Activated CD4-positive, alpha-beta memory T cell treated with anti-CD3 and anti-CD28 coated beads, Interleukin-2, amount 10 ng/mL, durations not matched to agents 7 days and 5 days (primary cell): ENCODE measurements around the gene ROGDI. TPM values are rescaled to one million over a fixed set of nuclear protein-coding genes. Genes with fewer than 3 reads are reported as not detected.

ENCODE experiments used
- CTCF ChIA-PET: fragments of 350-600 bp; sonication (Branson Sonifier 250); formaldehyde crosslinking; loops from one replicate; lab custom pipeline; 2021; ENCODE audit warnings: antibody characterized with exemption, inconsistent platforms; lab: Charles Lee
- POLR2A ChIA-PET: fragments of 350-600 bp; sonication (Branson Sonifier 250); formaldehyde crosslinking; loops from one replicate; lab custom pipeline; 2021; ENCODE audit warnings: antibody characterized with exemption; lab: Charles Lee
- DNase-seq: peaks from one replicate; pipeline ENCODE4 v3.0.0-alpha.2; 2020
- H3K27ac Mint-ChIP-seq: one replicate; pipeline ENCODE4 v1.8.0; 2021; ENCODE audit warnings: mild to moderate bottlenecking, mixed read lengths
- H3K27me3 Mint-ChIP-seq: one replicate; pipeline ENCODE4 v1.8.0; 2021; ENCODE audit warnings: mixed read lengths
- H3K36me3 Mint-ChIP-seq: one replicate; pipeline ENCODE4 v1.8.0; 2021; ENCODE audit warnings: low read depth, mixed read lengths
- H3K4me1 Mint-ChIP-seq: one replicate; pipeline ENCODE4 v1.8.0; 2021; ENCODE audit warnings: mixed read lengths
- H3K4me3 Mint-ChIP-seq: one replicate; pipeline ENCODE4 v1.8.0; 2021; ENCODE audit warnings: mild to moderate bottlenecking, mixed read lengths
- H3K9me3 Mint-ChIP-seq: one replicate; pipeline ENCODE4 v1.8.0; 2021; ENCODE audit warnings: mixed read lengths
- total RNA-seq, 2 experiments: library from RNA; stranded (reverse); gene quantifications; one replicate each; pipeline ENCODE4 v1.2.3, GENCODE V29; 2021

The ROGDI gene
- total RNA-seq, 2 experiments from 2014 or later, result 5.9 to 6.9 TPM

DNA sequence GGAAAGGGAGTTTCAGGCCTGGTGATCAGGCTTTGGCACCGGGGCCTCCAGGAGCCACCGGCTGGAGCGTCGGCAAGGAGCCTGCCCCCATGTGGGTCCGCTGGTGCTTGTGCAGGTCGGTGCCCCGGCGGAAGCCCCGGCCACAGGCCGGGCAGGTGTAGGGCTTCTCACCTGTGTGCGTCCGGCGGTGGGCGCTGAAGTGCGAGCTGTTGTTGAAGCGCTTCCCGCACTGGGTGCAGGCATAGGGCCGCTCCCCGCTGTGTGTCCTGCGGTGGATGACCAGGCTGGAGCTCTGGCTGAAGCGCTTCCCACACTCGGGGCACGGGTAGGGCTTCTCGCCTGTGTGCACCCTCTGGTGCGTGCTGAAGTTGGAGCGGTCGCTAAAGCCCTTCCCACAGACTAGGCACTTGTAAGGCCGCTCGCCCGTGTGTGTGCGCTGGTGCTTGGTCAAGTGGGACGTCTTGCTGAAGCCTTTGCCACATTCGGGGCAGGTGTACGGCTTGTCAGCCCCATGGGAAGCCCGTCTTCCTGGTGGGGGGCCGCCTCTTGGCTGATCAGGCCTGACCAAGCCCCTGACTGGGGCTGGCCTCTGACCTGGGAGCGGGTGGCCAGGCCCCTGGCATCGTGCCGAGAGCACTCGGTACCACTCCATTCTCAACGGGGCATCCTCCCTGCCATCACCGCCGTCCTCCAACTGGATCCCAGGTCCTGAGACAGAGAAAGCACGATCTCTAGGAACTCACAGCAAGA, 49.9 kb downstream of the ROGDI start:
- Mint-ChIP-seq H3K36me3 (peaks cover 30% of the 10 kb centered on the region), H3K27me3 (no peaks in the 10 kb centered on the region), H3K9me3 (peaks cover 4% of the 10 kb centered on the region), H3K27ac (no peak overlapping the region), H3K4me3 (no peak overlapping the region), H3K4me1 (peaks cover 4% of the 10 kb centered on the region)
- CTCF ChIA-PET, result no interaction called here
- DNase-seq, result no peak
- POLR2A ChIA-PET, result interaction anchor here (1.8 kb wide), 1 partner anchor 18 kb away, joined by 4 read pairs; the partner anchor contains the start of genes ANKS3 and DNAAF8

DNA sequence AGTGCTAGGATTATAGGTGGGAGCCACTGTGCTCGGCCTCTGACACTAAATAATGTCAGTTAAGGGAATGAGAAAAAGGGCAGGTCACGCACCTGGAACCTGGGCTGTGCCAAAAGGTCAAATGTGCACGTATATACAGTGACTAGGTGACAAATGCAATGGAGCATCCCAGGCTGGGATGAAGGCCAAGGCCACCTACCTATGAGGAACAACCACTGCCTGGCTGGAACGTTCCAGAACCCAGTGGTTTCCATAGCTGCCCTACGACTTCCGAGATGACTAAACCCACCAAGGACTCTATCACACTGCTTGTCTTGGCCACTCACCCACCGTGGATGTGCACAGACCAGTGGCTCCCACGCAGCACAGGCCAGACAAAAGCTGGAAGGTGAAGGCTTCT, 51.5 kb downstream of the ROGDI start:
- H3K27me3 Mint-ChIP-seq, result no peaks in the 10 kb centered on the region
- H3K27ac Mint-ChIP-seq, result no peak overlapping the region
- peaks cover 4% of the 10 kb centered on the region for H3K9me3 Mint-ChIP-seq
- H3K4me3 Mint-ChIP-seq, result no peak overlapping the region
- H3K36me3 Mint-ChIP-seq, result peaks cover 24% of the 10 kb centered on the region
- peaks cover 4% of the 10 kb centered on the region for H3K4me1 Mint-ChIP-seq
- POLR2A ChIA-PET, result interaction anchor here (1.8 kb wide), 1 partner anchor 17 kb away, joined by 4 read pairs; the partner anchor contains the start of genes ANKS3 and DNAAF8
- no peak for DNase-seq
- CTCF ChIA-PET, result no interaction called here

DNA sequence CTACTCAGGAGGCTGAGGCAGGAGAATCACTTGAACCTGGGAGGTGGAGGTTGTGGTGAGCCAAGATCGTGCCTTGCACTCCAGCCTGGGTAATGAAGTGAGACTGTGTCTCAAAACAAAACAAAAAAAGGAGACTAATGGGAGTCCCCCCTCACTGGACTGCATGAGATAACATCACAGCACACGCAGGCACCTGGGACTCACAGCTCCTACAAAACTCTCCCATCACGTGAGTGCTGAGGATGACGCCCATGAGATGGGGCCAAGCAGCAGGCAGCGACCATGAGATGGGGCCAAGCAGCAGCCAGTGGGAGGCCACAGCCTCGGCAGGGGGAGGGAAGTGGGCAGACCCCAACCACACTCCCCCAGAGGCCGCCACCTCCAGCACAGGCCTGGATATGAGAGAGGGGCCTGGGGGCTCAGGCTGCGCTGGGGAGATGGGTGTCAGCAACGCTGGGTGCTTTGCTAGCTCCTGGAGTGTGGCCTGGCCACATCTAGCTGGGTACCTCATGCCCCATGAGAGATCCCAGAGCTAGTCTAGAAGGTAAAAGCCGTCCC, 52.7 kb downstream of the ROGDI start:
- H3K4me1 Mint-ChIP-seq, result peaks cover 4% of the 10 kb centered on the region
- H3K4me3 Mint-ChIP-seq, result no peak overlapping the region
- ChIA-PET CTCF (no interaction called here), POLR2A (no interaction called here)
- DNase-seq, result no peak
- H3K27ac Mint-ChIP-seq, result no peak overlapping the region
- H3K9me3 Mint-ChIP-seq, result no peaks in the 10 kb centered on the region
- H3K36me3 Mint-ChIP-seq, result peaks cover 12% of the 10 kb centered on the region
- H3K27me3 Mint-ChIP-seq, result no peaks in the 10 kb centered on the region

DNA sequence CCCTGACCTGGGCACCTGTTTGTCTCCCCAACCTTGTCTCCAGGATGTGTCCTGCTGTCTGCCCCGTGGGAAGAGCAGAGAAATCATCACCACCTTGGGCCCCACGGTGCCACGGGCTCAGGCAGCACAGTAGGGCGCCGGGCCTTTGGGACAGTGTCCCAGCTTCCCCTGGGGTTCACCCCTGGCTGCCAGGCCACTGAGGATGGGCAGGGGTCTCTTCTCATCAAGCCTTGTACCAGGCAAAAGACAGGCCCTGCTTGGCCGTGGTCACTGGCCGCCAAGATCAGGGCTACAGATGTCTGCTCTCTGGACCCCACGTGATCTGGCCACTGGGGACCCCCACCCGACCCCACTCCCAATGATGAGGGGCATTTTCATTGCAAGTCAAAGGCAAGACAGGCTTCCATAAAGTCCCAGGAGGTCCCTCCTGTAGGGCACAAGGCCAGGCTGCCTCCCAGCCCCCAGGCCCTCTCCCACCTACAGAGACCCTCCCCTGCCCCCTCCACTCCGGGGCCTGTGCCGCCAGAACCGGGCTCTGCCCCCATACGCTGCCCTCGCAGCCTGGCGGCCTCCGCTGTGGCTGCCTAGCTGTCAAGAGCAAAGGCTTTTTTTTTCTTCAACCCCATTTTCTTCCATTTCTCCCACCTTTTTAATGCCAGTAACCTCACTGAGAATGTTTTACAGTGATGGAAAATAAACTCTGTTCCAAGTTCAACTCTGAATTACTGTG, 53.6 kb downstream of the ROGDI start:
- no peaks in the 10 kb centered on the region for H3K9me3 Mint-ChIP-seq
- peaks cover 4% of the 10 kb centered on the region for H3K4me1 Mint-ChIP-seq
- H3K27me3 Mint-ChIP-seq, result no peaks in the 10 kb centered on the region
- POLR2A ChIA-PET, result interaction anchor here (2.9 kb wide), 1 partner anchor 14 kb away, joined by 9 read pairs; the partner anchor contains the start of genes ANKS3 and DNAAF8
- CTCF ChIA-PET, result no interaction called here
- peaks cover 11% of the 10 kb centered on the region for H3K36me3 Mint-ChIP-seq
- H3K27ac Mint-ChIP-seq, result no peak overlapping the region
- DNase-seq, result no peak
- H3K4me3 Mint-ChIP-seq, result no peak overlapping the region

DNA sequence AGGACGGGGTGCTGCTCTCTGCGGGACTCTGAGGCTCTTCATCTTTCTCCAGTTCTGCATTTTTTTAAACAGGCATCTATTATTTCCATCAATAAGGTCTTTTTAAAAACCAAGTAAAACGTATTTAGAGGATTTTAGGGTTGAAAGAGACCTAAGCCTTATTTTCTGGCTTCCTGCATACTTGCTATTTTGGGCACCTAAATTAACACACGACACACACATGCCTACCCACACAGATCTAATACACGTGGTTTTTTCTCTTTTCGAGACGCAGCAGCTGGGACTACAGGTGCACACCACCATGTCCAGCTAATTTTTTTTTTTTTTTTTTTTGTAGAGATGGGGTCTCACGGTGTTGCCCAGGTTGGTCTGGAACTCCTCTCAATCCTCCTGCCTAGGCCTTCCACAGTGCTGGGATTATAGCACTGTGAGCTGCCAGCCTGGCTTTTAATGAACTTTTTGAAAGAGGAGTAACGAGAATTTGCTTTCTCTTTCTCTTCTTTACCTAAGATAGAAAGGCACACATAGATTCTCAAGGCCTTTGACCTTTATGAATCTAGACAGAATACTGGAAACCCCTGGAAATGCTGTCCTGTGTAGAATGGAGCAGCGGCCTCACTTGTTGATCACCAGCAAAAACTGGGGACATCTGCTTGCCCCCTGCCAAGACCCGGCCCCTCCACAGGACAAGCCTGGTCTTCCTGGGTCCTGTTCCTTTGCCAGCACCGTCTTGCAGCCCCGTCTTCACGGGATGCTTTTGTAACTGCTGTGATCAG, 54.3 kb downstream of the ROGDI start:
- Mint-ChIP-seq H3K27me3 (no peaks in the 10 kb centered on the region), H3K36me3 (peaks cover 8% of the 10 kb centered on the region), H3K4me1 (peaks cover 10% of the 10 kb centered on the region), H3K9me3 (no peaks in the 10 kb centered on the region), H3K4me3 (no peak overlapping the region), H3K27ac (no peak overlapping the region)
- DNase-seq, result no peak
- ChIA-PET CTCF (interaction anchor here (1.5 kb wide), 1 partner anchor 14 kb away, joined by 3 read pairs; the partner anchor contains the start of gene ANKS3), POLR2A (interaction anchor here (2.9 kb wide), 1 partner anchor 13 kb away, joined by 9 read pairs; the partner anchor contains the start of genes ANKS3 and DNAAF8)

DNA sequence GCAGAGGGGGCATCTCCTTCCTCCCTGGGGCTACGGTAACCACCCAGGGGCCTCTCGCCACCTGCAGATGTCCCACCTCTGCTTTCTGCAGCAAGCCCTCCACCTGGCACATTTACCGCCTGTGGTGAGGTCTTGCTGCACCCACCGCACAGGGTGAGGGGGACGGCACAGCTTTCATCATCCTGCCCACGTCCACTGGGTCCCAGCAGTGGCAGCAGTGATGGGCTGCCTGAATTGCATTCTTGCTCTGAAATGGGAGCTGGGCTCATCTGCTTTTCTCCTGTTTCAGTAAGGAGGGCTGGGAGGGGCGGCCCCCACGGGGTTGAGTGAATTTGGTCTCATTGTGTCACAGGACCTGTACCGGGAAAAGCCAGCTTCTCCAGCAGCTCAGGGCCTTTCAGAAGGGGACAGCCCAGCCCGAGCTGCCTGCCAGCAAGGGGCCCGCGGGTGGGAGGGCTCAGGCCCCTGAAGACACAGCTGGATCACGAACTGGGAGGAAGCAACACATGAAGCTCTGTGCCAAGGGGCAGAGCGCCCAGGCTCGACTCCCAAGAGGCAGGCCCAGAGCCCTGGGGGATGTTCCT, 55.4 kb downstream of the ROGDI start:
- CTCF ChIA-PET, result interaction anchor here (1.5 kb wide), 1 partner anchor 13 kb away, joined by 3 read pairs; the partner anchor contains the start of gene ANKS3

More for the DNA sequence above, 55.4 kb downstream of the ROGDI start:
- Mint-ChIP-seq H3K27me3 (no peaks in the 10 kb centered on the region), H3K9me3 (no peaks in the 10 kb centered on the region), H3K27ac (no peak overlapping the region), H3K4me3 (no peak overlapping the region), H3K36me3 (peaks cover 7% of the 10 kb centered on the region), H3K4me1 (peaks cover 12% of the 10 kb centered on the region)
- POLR2A ChIA-PET, result interaction anchor here (2.9 kb wide), 1 partner anchor 12 kb away, joined by 9 read pairs; the partner anchor contains the start of genes ANKS3 and DNAAF8
- DNase-seq, result no peak

Other genes with a start within 250 kb of the ROGDI start
- gene C16orf96, start 246.3 kb downstream of the ROGDI start, total RNA-seq, result under 1 TPM in 1 of 2 experiments, not detected in 1; 0.05 TPM
- gene UBALD1, start 187.7 kb downstream of the ROGDI start, total RNA-seq, result 10 to 100 TPM; 15.9 to 19.3 TPM
- gene MGRN1, start 177.8 kb downstream of the ROGDI start, total RNA-seq, result 10 to 100 TPM; 71.8 to 73.3 TPM
- gene NUDT16L1, start 109.1 kb downstream of the ROGDI start, total RNA-seq, result 10 to 100 TPM; 24.2 to 25.5 TPM
- 10 to 100 TPM in 1 of 2 experiments, 1 to 10 TPM in 1; 10.0 to 10.2 TPM for gene ANKS3, start 68.4 kb downstream of the ROGDI start, total RNA-seq
- gene DNAAF8, start 68.1 kb downstream of the ROGDI start, total RNA-seq, result not detected
- 10 to 100 TPM; 14.7 to 15.3 TPM for gene ZNF500, start 35.5 kb downstream of the ROGDI start, total RNA-seq
- not detected for gene SEPTIN12, start 14.3 kb downstream of the ROGDI start, total RNA-seq
- gene SMIM22, start 7.3 kb downstream of the ROGDI start, total RNA-seq, result not detected
- 10 to 100 TPM; 80.4 to 85.4 TPM for gene GLYR1, start 44.7 kb upstream of the ROGDI start, total RNA-seq
- gene UBN1, start 44.8 kb upstream of the ROGDI start, total RNA-seq, result 10 to 100 TPM; 39.2 to 39.6 TPM
- under 1 TPM in 1 of 2 experiments, not detected in 1; 0.08 TPM for gene PPL, start 134.5 kb upstream of the ROGDI start, total RNA-seq
- under 1 TPM in 1 of 2 experiments, not detected in 1; 0.03 TPM for gene SEC14L5, start 155.7 kb upstream of the ROGDI start, total RNA-seq
- gene NAGPA, start 231.3 kb upstream of the ROGDI start, total RNA-seq, result 10 to 100 TPM; 12.5 to 12.8 TPM